GM12878 (cell line): ENCODE data around the gene COL24A1. TPM values are rescaled to one million over a fixed set of nuclear protein-coding genes. Genes with fewer than 3 reads are reported as not detected.

ENCODE experiments used
- ATAC-seq: fragments of 200-7000 bp; cut with Tn5 transposase; 3 replicates; pipeline ENCODE4 v1.9.1; 2020; ENCODE audit warnings: mild to moderate bottlenecking, moderate library complexity
- BruUV-seq: library from RNA; stranded (reverse); fragments of 400-500 nt; replicated peaks from 2 replicates; lab custom pipeline; 2021; lab: Mats Ljungman, UMichigan
- CTCF ChIA-PET: fragments of 300-600 bp; sonication (Branson Sonifier 250); formaldehyde crosslinking; extraction: SDS; loops from one replicate; lab custom pipeline; 2021; ENCODE audit warnings: inconsistent platforms; lab: Yijun Ruan, JAX
- POLR2A ChIA-PET: fragments of 350-600 bp; formaldehyde crosslinking; extraction: SDS; loops from one replicate; lab custom pipeline; 2021; ENCODE audit warnings: inconsistent platforms; lab: Charles Lee
- RAD21 ChIA-PET: fragments of 300-600 bp; sonication (Branson Sonifier 250); formaldehyde crosslinking; loops from one replicate; lab custom pipeline; 2023; ENCODE audit warnings: antibody characterized with exemption; ENCODE audit not compliant: unreplicated experiment; lab: Charles Lee
- SMC1A ChIA-PET: fragments of 300-600 bp; sonication (Branson Sonifier 250); formaldehyde crosslinking; loops from one replicate; lab custom pipeline; 2023; ENCODE audit not compliant: unreplicated experiment, uncharacterized antibody; lab: Charles Lee
- DNase-seq: peaks from one replicate; pipeline ENCODE4 v3.0.0-alpha.2; 2011; ENCODE audit warnings: low read depth, low spot score
- FAIRE-seq: peaks from 3 replicates; lab custom pipeline; 2011; peaks lifted over from hg19 to GRCh38; lab: Jason Lieb, UNC
- H2AFZ ChIP-seq: 2 replicates; pipeline ENCODE4 v1.6.0; 2011; ENCODE audit warnings: low read depth, low read length, control low read depth; ENCODE audit not compliant: control insufficient read depth
- H3K27ac ChIP-seq: 2 replicates; pipeline ENCODE4 v1.5.1; 2011; ENCODE audit warnings: control low read depth; ENCODE audit not compliant: control insufficient read depth, insufficient read depth
- H3K27me3 ChIP-seq, 2 experiments: replicated peaks in 1 of 2; 2 replicates each; pipeline versions ENCODE4 v1.6.0 to v1.6.1; 2011; ENCODE audit warnings: low read length in 1 of 2; ENCODE audit not compliant: control insufficient read depth in 2 of 2, insufficient read depth in 2 of 2
- H3K36me3 ChIP-seq, 2 experiments: 2 replicates each; pipeline ENCODE4 v1.5.1; 2011; ENCODE audit warnings: low read length in 1 of 2; ENCODE audit not compliant: control insufficient read depth in 2 of 2, insufficient read depth in 2 of 2
- H3K4me1 ChIP-seq: 2 replicates; pipeline ENCODE4 v1.6.1; 2011; ENCODE audit warnings: mild to moderate bottlenecking, low read length, moderate library complexity, mixed read lengths; ENCODE audit not compliant: control insufficient read depth, insufficient read depth
- H3K4me2 ChIP-seq: 2 replicates; pipeline ENCODE4 v1.6.0; 2011; ENCODE audit warnings: control low read depth; ENCODE audit not compliant: control insufficient read depth, insufficient read depth
- H3K4me3 ChIP-seq: fragments of 200-600 bp; sonication (generic); 2 replicates; pipeline ENCODE4 v1.5.1; 2016
- H3K79me2 ChIP-seq: 2 replicates; pipeline ENCODE4 v1.6.0; 2011; ENCODE audit warnings: low read length; ENCODE audit not compliant: control insufficient read depth, insufficient read depth
- H3K9ac ChIP-seq: 2 replicates; pipeline ENCODE4 v1.8.0; 2011; ENCODE audit warnings: low read length, control low read depth, mixed read lengths; ENCODE audit not compliant: control insufficient read depth, insufficient read depth
- H3K9me3 ChIP-seq: replicated peaks from 3 replicates; pipeline ENCODE4 v1.5.1; 2011; ENCODE audit warnings: mild to moderate bottlenecking, low read length; ENCODE audit not compliant: control insufficient read depth, insufficient read depth
- H4K20me1 ChIP-seq: 2 replicates; pipeline ENCODE4 v1.6.0; 2011; ENCODE audit not compliant: control insufficient read depth, insufficient read depth
- BMI1 ChIP-seq: fragments of 450-650 bp; IDR thresholded peaks from 2 replicates; pipeline ENCODE4 v1.6.1; 2016; ENCODE audit warnings: mild to moderate bottlenecking, moderate library complexity, borderline replicate concordance
- CREM ChIP-seq: IDR thresholded peaks from 2 replicates; pipeline ENCODE4 v1.6.1; 2014; ENCODE audit warnings: antibody characterized with exemption, low read depth
- DPF2 ChIP-seq: fragments of 450-650 bp; IDR thresholded peaks from 2 replicates; pipeline ENCODE4 v1.6.1; 2017; ENCODE audit warnings: mild to moderate bottlenecking
- E4F1 ChIP-seq: fragments of 450-650 bp; IDR thresholded peaks from 2 replicates; pipeline ENCODE4 v1.6.1; 2018; ENCODE audit warnings: borderline replicate concordance, mild to moderate bottlenecking; ENCODE audit not compliant: partially characterized antibody
- POLR2AphosphoS2 ChIP-seq: IDR thresholded peaks from 2 replicates; pipeline ENCODE4 v1.6.1; 2011; ENCODE audit warnings: low read depth, mild to moderate bottlenecking, low read length, improper control_type of control experiment, moderate library complexity
- SIN3A ChIP-seq: IDR thresholded peaks from 2 replicates; pipeline ENCODE4 v1.6.1; 2012; ENCODE audit warnings: low read depth, low read length, improper control_type of control experiment
- SMAD1 ChIP-seq: fragments of 450-650 bp; IDR thresholded peaks from 2 replicates; pipeline ENCODE4 v1.6.1; 2018; ENCODE audit warnings: mild to moderate bottlenecking, low read depth; ENCODE audit not compliant: partially characterized antibody
- SMAD5 ChIP-seq: IDR thresholded peaks from 2 replicates; pipeline ENCODE4 v1.6.1; 2016; ENCODE audit warnings: antibody characterized with exemption, low read depth
- SMC3 ChIP-seq: IDR thresholded peaks from 2 replicates; pipeline ENCODE4 v1.6.1; 2011; ENCODE audit warnings: low read length, improper control_type of control experiment, borderline replicate concordance
- SRF ChIP-seq, 2 experiments: IDR thresholded peaks; 2 replicates each; pipeline ENCODE4 v1.6.1; 2011; ENCODE audit warnings: low read depth in 2 of 2, low read length in 2 of 2, mild to moderate bottlenecking in 1 of 2, moderate library complexity in 1 of 2
- STAT1 ChIP-seq: fragments of 450-650 bp; conservative IDR thresholded peaks from 2 replicates; pipeline ENCODE4 v1.6.1; 2014; ENCODE audit warnings: antibody characterized with exemption, mild to moderate bottlenecking
- ZBTB40 ChIP-seq: fragments of 450-650 bp; IDR thresholded peaks from 2 replicates; pipeline ENCODE4 v1.6.1; 2016; ENCODE audit warnings: mild to moderate bottlenecking, moderate library complexity, borderline replicate concordance
- ZNF687 ChIP-seq: fragments of 450-650 bp; IDR thresholded peaks from 2 replicates; pipeline ENCODE4 v1.6.1; 2017; ENCODE audit warnings: mild to moderate bottlenecking, moderate library complexity
- in situ Hi-C: fragments of 300-500 bp; cut with MboI; formaldehyde crosslinking; loops from 9 replicates; pipeline ENCODE4 v1.14.3; 2018; ENCODE audit warnings: mixed read lengths
- intact Hi-C: fragments of 100-400 bp; cut with micrococcal nuclease; formaldehyde crosslinking; loops from one replicate; pipeline ENCODE4 v1.14.2; 2022; ENCODE audit not compliant: unreplicated experiment
- polyA plus RNA-seq, 11 experiments: library from polyadenylated mRNA; depleted of rRNA in 4 of 11; unstranded in 6 of 11; stranded (reverse) in 5 of 11; fragments of >200 nt; fragmentation: Nextera tagmentation in 4 of 11; fragmentation: Illumina TruSeq in 1 of 11; extraction: Ambion mirVana in 4 of 11; extraction: Trizol in 1 of 11; gene quantifications; 1 replicate in 1 of 11; 2 replicates in 10 of 11; pipeline versions ENCODE4 v1.2.1 to v1.2.3, GENCODE V29; 2011 to 2016; ENCODE audit warnings: inconsistent platforms in 2 of 11, missing spikeins in 2 of 11, low read depth in 1 of 11
- total RNA-seq, 4 experiments: library from RNA; depleted of rRNA in 3 of 4; stranded (reverse); fragments of >200 nt in 3 of 4; fragmentation: Illumina TruSeq in 1 of 4; extraction: Trizol in 1 of 4; gene quantifications; 2 replicates each; pipeline versions ENCODE4 v1.2.1 to v1.2.3, GENCODE V29; 2013 to 2021

COL24A1 gene
- total and polyA plus RNA-seq, 10 of the 15 experiments (the other 5 are each of a cell fraction or from before 2014, with no cell fraction given) = 0.19 to 4.1 (median 2.0) TPM

- POLR2A ChIA-PET = no interaction called here
- Histone ChIP-seq H3K27me3 (no peaks in the 10 kb centered on the region), H3K9ac (no peak overlapping the region), H3K79me2 (no peaks in the 10 kb centered on the region), H3K27ac (no peak overlapping the region), H2AFZ (no peak overlapping the region), H3K4me2 (no peak overlapping the region), H3K36me3 (no peaks in the 10 kb centered on the region), H4K20me1 (no peaks in the 10 kb centered on the region), H3K9me3 (no peaks in the 10 kb centered on the region), H3K4me1 (0 out of 2 replicates have a peak, but pooled peaks cover 3% of the 10 kb centered on the region), H3K4me3 (no peak overlapping the region)
- ATAC-seq (no peak), DNase-seq (no peak), FAIRE-seq (no peak)
- RAD21 ChIA-PET = no interaction called here
- CTCF ChIA-PET = interaction anchor here (0.6 kb wide), 1 partner anchor 367 kb away, joined by 3 read pairs; no protein-coding TSS in a partner anchor
- in situ Hi-C loops = no loop called here
- no TSS peak for BruUV-seq
- SMC1A ChIA-PET = interaction anchor here (0.9 kb wide), 1 partner anchor 16 kb away, joined by 3 read pairs; no protein-coding TSS in a partner anchor
- intact Hi-C loops = no loop called here
- TF ChIP-seq BMI1 (no peak), DPF2 (no peak), POLR2AphosphoS2 (no peak), SMAD5 (no peak), SMAD1 (no peak), SIN3A (no peak), SRF (IDR thresholded peaks at IDR 0.05; ENCODE audit: low read depth in 2 of 2, low read length in 2 of 2) (no peak), ZBTB40 (no peak), ZNF687 (no peak), SMC3 (no peak), E4F1 (no peak), STAT1 (no peak), CREM (no peak)
These were observed 71.6 kb downstream of the COL24A1 start for GRCh38 chr1:86084998-86085397.
